Measurements from ENCODE around the gene MAP6D1.

DNA sequence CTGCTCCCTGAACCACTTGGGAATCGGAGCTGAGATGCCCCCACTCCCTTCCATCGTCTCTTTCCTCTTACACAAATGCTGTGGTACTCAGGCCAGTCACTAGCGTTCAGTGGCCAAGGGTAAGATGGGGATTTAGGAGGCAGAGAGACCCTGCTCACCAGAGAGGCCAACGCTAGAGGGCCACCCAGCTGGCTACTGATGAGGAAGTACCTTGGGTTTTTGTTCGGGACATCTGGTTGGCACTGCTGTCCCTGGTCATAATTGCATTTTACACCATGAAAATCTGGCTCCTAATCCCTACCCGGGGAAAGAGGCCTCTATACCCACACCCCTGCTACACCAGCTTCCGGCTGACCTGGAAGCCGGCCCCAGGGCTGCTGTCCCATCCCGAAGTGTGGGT, 7.7 kb downstream of the MAP6D1 start:
- TF ChIP-seq POLR2A (IDR thresholded peaks at IDR 0.05) (no peak), POLR2AphosphoS5 (IDR thresholded peaks at IDR 0.05) (no peak)
- TF ChIP-seq, protein P1, sequence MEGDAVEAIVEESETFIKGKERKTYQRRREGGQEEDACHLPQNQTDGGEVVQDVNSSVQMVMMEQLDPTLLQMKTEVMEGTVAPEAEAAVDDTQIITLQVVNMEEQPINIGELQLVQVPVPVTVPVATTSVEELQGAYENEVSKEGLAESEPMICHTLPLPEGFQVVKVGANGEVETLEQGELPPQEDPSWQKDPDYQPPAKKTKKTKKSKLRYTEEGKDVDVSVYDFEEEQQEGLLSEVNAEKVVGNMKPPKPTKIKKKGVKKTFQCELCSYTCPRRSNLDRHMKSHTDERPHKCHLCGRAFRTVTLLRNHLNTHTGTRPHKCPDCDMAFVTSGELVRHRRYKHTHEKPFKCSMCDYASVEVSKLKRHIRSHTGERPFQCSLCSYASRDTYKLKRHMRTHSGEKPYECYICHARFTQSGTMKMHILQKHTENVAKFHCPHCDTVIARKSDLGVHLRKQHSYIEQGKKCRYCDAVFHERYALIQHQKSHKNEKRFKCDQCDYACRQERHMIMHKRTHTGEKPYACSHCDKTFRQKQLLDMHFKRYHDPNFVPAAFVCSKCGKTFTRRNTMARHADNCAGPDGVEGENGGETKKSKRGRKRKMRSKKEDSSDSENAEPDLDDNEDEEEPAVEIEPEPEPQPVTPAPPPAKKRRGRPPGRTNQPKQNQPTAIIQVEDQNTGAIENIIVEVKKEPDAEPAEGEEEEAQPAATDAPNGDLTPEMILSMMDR (IDR thresholded peaks at IDR 0.05), result no peak

All from prostate gland (tissue), 2 donors.